T follicular helper cell (primary cell): ENCODE measurements around the gene BIRC5.
"Not testable (repeated sequence)": the region's sequence is repeated elsewhere in the genome, so short reads cannot be mapped to it uniquely, and the experiment has no call there.

Experiments
- DNase-seq: peaks from one replicate; pipeline ENCODE4 v3.0.0-alpha.2; 2020; ENCODE audit warnings: low read depth

BIRC5 gene

DNA sequence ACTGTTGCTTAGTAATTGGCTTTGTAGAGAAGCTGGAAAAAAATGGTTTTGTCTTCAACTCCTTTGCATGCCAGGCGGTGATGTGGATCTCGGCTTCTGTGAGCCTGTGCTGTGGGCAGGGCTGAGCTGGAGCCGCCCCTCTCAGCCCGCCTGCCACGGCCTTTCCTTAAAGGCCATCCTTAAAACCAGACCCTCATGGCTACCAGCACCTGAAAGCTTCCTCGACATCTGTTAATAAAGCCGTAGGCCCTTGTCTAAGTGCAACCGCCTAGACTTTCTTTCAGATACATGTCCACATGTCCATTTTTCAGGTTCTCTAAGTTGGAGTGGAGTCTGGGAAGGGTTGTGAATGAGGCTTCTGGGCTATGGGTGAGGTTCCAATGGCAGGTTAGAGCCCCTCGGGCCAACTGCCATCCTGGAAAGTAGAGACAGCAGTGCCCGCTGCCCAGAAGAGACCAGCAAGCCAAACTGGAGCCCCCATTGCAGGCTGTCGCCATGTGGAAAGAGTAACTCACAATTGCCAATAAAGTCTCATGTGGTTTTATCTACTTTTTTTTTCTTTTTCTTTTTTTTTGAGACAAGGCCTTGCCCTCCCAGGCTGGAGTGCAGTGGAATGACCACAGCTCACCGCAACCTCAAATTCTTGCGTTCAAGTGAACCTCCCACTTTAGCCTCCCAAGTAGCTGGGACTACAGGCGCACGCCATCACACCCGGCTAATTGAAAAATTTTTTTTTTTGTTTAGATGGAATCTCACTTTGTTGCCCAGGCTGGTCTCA, 11.2 kb downstream of the BIRC5 start:
- DNase-seq, result no peak

DNA sequence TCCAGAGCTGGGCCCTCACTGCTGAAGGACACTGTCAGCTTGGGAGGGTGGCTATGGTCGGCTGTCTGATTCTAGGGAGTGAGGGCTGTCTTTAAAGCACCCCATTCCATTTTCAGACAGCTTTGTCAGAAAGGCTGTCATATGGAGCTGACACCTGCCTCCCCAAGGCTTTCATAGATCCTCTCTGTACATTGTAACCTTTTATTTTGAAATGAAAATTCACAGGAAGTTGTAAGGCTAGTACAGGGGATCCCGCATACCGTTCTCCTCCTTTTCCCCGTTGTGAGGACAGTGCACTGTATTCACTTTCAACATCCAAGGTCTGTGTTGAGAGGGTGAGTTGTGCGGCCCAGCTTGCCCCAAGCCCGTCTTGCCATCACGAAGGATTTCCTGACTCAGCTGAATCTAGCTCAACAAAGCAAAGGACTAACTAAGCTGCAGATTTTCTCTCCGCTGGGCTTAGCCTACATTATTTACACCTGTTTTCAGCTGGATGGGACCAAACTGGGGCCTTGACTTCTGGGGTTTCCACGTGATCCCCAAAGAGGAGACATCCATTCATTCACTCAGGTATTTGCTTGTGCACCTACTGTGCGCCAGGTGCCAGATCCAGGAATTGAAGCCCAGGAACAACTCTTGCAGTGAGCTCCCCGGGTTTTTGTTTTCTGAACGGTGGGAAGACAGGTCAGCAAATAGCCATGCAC, 12.2 kb downstream of the BIRC5 start:
- no peak for DNase-seq

DNA sequence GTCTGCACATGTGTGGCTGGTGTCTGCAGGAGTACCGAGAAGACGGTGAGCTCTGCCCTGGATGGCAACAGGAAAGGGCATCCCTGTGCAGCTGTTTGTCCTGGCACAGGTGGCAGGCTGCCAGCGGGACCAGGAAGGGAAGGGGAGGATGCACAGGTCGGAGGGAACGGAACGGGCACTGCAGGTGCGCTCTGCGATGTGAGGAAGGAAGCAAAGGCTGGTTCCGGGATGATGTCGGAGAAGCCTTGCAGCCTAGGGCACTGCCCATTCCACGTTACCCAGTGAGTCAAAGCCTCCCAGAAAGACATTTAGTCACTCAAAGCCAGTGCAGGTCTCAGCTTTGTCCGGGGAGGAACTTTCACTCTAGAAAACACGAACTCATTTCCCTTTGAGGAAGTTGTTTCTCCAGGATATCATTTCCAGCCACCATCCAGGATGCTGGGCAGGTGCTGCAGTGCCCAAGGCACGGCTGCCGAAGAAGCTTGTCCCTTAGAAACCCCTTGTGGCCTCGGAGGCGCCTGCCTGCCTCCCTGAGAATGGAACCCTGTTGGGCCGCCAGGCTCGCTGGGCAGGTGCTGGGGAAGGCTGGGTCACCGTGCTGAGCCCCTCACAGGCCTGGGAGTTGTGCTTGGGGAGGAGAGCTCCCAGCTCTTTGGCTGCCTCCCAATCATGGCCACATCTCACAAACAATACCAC, 12.9 kb downstream of the BIRC5 start:
- no peak for DNase-seq

DNA sequence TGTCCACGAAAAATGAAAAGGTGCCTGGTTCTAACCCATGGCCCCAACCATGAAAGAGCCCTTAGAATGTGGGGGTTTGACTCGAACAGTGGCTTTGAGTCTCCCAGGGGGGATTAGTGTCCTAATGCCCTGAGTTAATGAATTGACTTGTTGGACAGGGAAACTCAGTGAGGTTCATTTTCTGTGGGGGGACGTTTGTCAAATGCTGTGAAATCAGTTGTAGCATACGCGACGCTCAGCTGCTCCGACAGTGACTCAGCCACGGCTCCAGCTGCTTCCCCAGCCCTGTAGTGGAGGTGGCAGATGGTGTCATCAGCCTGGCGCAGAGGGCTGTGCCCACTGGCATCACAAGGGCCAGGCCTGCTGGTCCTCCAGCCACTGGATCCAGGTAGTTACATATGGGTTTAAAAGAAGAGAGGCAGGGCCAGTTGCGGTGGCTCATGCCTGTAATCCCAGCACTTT, 13.4 kb downstream of the BIRC5 start:
- no peak for DNase-seq

DNA sequence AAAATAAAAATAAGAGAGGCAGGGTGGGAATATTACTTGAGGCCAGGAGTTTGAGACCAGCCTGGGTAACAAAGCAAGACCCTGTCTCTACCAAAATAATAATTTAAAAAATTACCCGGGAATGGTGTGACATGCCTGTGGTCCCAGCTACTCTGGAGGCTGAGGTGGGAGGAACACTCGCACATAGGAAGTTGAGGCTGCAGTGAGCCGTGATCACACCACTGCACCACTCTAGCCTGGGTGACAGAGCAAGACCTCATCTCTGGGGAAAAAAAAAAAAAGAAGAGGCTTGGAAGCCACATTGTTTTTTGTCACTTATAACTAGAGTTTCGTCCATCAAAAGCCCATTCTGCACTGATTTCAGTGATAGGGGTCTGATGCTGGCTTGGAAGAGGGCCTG, 14.1 kb downstream of the BIRC5 start:
- no peak for DNase-seq

DNA sequence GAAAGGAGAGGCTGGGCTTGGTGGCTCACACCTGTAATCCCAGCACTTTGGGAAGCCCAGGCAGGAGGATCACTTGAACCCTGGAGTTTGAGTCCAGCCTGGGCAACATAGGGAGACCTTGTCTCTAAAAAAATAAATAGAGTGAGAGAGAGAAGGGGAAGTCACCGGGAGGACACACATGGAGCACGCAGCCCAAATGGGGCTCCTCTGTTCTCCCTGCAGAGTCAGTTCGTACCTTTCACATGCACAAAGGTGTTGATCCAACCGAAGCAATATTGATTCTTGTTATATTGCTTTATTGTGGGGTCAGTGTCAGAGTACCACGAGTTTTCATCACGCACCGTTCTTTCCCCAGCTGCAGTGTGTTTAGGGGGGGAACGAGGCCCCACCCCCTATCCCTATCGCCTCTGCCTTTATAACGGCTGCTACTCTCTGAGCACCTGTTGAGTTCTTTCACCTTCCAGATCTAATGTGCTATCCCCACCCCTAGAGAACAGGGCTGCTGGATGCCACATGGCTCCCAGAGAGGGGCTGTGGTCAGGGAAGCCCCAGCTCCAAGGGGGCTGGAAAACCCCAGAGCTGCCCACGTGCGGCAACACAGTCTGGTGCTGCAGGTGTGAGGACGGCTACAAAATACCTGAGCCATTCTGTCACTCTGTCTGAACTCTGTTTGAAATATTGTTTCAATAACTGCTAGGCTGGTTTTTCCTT, 16.4 kb downstream of the BIRC5 start:
- DNase-seq, result no peak

DNA sequence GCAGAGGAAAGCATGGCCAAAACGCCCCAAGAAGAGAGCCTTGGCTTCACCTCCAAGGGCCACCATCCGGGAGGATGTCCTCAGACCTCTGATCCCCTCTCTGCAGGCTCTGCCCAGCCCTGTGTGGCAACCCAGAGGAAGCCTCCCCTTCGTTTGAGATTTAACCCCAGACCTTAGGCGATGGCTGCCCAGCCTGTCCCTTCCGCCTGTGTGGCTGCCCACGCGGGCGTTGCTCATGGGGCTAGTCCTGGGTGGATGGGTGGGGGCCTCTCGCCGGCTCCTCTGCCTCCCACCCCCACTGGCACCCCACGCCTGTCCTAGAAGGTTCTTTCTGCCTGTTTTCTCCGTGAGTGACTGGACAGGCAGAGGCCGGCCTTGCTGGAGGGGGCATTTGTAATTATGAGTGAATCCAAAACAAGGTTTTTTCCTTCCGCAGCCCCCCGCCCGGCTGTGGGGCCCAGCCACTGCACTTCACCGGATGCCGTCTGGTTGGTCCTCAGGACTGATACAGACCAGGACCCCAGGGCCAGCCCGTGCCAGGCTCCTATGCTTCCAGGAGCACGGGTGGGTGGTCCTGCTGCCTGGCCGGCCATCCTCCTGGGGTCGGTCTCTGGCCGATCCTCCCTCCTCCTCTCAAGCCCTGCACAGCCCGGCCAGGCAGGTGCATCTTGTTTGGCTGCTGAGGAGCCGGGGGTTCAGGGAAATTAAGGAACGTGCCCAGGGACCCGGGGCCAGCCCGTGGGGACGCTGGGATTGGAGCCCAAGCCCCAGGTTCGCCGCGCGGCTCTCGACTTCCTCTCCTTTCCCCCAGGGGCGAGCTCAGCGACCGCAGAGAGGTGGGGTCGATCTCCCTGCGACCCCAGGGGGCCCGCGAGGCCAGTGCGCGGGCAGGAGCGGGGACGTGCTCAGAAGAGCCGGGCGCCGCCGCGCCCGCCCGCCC, 17.2 kb downstream of the BIRC5 start, which contains the start of gene TMEM235:
Gene TMEM235 (plus strand): TSS at position 636 of the 940 bp plus-strand sequence. CDS start 393 bp downstream, outside the sequence.
- DNase-seq, result no peak

DNA sequence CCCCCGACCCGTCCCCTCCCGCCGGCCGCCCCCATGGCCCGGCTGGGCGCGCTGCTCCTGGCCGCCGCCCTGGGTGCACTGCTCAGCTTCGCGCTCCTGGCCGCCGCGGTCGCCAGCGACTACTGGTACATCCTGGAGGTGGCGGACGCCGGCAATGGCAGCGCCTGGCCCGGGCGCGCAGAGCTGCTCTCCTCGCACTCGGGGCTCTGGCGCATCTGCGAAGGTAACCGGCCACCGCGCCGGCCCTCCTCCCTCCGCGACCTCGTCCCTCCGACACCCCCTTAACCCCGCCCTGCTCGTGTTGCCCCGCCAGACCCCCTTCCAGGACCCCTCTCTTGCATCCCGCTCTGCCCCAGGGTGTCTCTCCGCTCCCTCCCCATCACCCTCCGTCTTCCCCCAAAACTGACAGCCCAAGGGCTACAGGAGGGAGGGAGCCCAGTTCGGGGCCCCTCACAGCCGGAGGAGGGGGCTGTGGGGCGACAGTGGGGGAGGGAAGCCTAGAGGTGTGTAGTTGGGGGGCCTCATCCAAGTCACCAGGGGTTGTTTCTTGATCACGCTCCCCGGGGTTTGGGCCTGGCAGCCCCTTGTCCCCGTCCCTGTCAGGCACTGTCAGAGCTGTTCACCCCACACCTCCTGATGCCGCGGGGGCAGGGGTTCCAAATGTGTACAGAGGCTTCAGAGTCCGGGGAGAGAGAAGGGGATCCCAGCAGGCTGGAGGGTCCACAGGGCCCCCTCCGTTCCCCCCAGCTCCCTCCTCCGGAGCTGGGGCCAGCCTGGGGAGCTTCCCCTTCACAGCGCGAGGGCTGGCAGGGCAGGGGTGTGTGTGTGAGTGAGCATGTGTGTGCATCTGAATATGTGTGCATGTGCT, 18.2 kb downstream of the BIRC5 start:
- no peak for DNase-seq

DNA sequence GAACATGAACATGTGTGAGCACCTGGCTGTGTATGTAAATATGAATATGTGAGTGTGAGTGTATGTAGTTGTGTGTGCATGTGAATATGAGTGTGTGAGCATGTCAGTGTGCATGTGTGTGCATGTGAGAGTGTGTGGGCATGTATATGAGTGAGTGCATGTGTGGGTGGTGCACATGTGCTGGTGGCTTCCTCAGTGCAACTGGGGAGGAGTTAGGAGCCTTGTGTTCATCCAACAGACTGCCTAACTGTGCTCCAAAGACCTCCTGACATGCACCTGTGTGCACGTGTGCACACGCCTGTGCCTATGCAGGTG, 18.8 kb downstream of the BIRC5 start:
- DNase-seq, result no peak

DNA sequence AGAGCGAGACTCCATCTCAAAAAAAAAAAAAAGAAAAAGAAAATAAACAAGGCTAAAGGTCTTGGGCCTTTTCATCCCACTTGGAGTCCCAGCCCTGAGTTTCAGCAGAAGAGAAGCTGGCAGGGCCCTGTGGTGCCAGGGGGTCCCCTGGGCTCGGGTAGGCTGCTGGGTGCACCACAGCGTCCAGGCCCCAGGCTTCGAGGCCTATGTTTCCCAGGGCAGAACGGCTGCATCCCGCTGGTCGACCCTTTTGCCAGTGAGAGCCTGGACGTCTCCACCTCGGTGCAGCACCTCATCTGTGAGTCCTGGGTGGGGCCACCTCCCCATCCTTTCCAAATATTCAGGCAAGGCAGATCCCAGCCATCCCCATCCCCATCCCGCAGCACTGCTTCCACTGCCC, 19.6 kb downstream of the BIRC5 start:
- DNase-seq, result no peak

DNA sequence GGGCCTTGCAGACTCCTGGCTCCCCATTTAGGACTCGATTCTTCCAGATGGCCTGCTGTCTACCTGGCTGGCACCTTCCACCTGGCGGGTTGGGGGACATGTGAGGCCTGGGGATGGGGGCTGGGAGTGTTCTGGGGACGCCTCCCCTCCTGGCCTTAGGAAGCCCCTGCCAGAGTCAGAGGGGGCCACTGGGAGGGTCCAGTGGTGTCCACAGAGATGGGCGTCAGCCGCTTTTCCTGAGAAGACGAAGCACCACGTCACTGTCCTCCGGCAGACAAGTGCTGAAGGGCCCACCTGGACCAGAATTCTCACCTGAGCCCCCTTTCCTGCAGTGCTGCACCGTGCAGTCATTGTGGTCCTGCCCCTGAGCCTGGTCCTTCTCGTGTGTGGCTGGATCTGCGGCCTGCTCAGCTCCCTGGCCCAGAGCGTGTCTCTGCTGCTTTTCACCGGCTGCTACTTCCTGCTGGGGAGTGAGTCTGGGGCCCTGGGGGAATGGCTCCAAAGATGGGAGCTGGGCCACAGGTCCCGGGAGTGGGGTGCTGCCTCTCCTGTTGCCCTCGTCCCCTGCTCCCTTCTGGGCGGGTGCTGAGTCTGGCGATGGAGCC, 20.3 kb downstream of the BIRC5 start:
- no peak for DNase-seq

DNA sequence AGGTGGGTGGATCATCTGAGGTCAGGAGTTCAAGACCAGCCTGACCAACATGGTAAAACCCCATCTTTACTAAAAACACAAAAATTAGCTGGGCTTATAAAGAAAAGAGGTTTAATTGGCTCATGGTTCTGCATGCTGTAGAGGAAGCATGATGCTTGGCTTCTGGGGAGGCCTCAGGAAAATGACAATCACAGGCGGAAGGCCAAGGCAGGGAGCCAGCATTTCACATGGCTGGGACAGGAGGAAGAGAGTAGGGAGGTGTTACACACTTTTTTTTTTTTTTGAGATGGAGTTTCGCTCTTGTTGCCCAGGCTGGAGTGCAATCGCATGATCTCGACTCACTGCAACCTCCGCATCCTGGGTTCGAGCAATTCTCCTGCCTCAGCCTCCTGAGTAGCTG, 21.0 kb downstream of the BIRC5 start:
- DNase-seq, result not testable (repeated sequence)

DNA sequence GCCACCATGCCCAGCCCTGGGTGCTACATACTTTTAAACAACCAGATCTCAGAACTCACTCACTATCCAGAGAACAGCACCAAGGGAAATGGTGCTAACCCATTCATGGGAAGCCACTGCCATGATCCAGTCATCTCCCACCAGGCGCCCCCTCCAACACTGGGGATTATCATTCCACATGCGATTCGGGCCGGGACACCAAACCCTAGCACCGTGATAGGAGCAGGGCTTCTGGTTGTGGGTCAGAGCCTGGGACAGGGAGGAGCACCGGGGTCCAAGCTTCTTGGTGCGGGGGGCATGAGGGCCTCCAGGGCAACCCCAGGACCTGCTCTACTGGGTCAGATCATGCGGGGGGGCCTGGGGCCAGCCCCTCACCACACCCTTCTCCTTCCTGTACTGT, 21.8 kb downstream of the BIRC5 start:
- no peak for DNase-seq

DNA sequence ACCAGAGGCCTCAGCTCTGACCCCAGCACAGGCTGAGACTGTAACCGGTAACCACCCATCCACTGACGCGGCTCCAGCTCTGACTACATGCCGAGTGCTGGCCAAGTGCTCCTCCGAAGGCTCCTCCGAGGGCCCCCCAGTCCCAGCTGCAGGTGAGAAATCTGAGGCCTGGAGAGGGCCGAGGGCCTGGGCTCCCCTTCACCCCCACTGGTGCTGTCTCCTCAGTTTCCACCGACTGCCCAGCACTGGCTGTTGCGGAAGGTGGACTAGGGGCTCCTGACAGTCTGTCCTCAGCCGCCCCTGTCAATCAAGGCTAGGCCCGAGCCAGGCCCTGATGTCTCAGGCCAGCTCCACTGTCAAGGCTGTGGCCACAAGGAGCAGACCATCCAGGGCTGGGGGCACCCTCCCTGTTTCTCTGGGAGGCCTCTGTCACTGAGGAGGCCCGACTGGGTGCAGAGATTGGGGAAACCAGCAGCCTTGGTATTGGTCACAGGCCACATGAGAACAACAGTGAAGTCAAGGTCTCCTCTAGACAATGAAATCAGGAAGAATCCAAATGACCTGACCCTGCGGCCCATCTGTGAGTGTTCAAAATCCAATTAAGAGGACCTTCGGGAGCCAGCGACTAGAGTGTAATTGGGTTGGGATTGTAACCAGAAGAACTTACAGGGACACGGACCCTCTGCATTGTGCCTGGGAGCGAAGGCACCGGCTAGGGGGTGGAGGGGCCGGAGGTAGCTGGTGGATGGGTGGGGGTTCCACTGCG, 22.5 kb downstream of the BIRC5 start:
- DNase-seq, result no peak

DNA sequence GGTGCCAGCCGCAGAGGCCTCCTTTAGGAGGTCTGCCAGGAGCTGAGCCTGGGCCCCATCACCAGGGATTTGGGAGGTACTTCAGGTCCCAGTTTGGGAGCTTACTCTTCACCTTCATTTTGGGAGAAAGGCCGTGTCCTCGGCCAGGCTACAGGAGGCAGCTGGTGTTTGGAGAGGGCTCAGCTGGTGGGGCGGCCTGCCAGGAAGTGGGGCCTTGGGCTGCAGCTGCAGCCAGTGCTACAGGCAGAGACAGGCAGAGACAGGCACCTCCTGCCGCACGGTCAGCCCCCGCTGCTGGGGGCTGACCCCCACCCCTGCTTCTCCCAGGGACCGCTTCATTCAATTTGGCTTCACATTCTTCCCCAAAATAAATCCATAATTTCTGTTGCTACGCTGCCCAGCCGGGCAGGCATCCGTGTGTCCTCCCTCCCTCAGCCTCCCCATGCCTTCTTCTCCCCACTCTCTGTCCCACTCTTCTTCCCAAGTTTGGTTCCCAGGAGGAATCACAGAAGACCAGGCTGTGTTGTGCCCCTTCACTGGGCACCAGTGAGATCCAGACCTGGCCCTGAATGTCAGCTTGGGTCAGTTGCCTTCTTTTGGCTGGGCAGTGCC, 23.5 kb downstream of the BIRC5 start:
- no peak for DNase-seq

DNA sequence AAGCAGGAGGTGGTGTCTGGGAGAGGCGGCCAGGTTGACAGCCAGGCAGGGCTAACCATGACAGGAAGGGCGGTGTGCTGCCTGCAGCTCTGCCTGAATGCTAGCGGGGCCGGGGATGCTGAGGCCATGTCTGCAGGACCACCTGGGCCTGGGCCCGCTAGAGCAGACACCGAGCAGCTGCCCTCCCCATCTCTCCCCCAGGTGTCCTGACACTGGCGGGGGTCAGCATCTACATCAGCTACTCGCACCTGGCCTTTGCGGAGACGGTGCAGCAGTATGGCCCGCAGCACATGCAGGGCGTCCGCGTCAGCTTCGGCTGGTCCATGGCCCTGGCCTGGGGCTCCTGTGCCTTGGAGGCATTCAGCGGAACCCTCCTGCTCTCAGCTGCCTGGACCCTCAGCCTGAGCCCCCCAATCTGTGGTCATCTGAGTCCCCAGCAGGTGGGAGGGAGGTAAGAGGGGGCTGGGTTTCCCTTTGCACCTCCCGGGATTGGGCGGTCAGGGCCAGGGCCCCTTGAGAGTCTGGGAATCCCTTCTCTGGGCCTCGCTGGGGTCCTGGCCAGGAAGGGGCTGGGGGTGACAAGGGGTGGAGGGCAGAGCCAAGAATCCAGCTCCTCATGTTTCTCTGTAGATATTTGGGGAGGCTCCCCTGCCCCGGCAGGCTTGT, 24.9 kb downstream of the BIRC5 start:
- no peak for DNase-seq

DNA sequence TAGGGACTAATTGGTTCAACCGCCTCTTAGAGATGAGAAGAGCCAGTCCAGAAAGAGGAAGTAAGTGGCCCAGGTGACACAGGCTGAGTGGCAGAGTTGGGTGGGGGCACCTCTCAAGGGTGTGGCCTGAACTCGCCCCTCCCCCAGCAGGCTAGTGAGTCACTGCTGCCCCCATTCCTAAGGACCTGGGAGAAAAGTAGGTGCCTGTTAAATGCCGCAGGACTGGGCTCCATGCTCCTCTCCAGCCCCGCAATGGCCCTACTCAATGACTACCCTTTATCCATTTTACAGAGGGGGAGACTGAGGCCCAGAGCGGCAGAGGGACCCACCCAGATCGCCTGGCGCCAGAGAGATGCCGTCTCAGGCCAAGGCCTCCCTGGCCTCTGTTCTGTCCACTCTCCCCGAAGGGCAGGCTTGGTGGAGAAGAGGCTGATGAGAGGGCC, 25.5 kb downstream of the BIRC5 start:
- no peak for DNase-seq
